ENCODE results near the gene VDR. TPM values are rescaled to one million over a fixed set of nuclear protein-coding genes. Genes with fewer than 3 reads are reported as not detected.

The VDR gene
- total and polyA plus RNA-seq, 2 experiments from 2014 or later, result not detected

DNA sequence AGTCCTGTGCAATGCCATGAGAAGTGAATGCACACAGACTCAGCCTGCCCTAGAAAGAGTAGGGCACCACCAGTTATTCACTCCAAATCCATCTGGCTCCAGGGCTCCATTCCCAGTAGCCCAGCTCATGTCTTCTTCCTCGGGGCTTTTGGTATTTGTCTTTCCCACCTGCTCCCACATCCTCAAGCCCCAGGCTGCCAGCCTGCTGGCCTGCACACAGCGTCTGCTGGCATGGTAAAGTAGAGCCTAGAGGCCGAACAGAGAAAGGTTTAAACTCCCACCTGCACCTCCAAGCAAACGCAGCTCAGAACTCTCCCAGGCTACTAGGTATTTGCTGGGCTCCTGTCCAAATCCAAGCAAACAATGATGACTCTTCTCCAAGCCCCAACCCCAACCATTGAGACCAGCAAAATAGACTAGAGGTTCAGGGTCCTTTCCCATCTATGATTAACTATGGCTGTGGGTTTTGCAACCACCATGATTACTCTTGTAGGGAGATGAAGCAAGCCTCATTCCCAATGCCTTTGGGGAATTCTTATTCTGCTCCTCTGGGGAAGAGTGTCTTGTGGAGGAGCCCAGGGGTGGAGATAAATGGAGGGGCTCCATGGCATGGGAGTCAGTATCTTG, 5.2 kb upstream of the VDR start:
- no peaks in the 10 kb centered on the region for H3K36me3 ChIP-seq
- no peak overlapping the region for H3K4me3 ChIP-seq
- H3K27me3 ChIP-seq, result peaks cover 41% of the 10 kb centered on the region
- no peak overlapping the region for H3K27ac ChIP-seq
- peak in 1 of 2 donors; percentile 39 for DNase-seq (ENCODE audit: low read depth in 1 of 2, low spot score in 1 of 2)
- H3K4me1 ChIP-seq (ENCODE audit: low read depth), result no peaks in the 10 kb centered on the region
- no peaks in the 10 kb centered on the region for H3K9me3 ChIP-seq (ENCODE audit: low read depth)
- TF ChIP-seq, protein P1, sequence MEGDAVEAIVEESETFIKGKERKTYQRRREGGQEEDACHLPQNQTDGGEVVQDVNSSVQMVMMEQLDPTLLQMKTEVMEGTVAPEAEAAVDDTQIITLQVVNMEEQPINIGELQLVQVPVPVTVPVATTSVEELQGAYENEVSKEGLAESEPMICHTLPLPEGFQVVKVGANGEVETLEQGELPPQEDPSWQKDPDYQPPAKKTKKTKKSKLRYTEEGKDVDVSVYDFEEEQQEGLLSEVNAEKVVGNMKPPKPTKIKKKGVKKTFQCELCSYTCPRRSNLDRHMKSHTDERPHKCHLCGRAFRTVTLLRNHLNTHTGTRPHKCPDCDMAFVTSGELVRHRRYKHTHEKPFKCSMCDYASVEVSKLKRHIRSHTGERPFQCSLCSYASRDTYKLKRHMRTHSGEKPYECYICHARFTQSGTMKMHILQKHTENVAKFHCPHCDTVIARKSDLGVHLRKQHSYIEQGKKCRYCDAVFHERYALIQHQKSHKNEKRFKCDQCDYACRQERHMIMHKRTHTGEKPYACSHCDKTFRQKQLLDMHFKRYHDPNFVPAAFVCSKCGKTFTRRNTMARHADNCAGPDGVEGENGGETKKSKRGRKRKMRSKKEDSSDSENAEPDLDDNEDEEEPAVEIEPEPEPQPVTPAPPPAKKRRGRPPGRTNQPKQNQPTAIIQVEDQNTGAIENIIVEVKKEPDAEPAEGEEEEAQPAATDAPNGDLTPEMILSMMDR (IDR thresholded peaks at IDR 0.05; ENCODE audit: low read depth, low read length), result no peak

DNA sequence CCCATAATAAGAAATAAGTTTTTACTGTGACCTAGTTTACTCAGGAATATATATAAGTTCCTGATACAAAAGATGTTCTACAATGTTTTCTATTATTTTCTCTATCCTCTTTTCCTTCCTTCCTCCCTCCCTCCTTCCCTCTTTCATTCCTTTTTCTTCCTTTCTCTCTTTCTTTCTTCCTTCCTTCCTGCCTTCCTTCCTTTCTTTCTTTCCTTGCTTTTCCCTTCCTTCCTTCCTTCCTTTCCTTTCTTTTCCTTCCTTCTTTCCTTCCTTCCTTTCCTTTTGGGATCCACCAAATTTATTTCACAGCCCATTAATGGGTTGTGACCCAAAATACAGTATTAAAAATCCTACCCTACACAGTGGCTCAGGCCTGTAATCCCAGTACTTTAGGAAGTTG, 3.9 kb upstream of the VDR start:
- no peak for DNase-seq (ENCODE audit: low read depth in 1 of 2, low spot score in 1 of 2)
- no peaks in the 10 kb centered on the region for H3K36me3 ChIP-seq
- H3K27ac ChIP-seq, result no peak overlapping the region
- peaks cover 53% of the 10 kb centered on the region for H3K27me3 ChIP-seq
- no peaks in the 10 kb centered on the region for H3K9me3 ChIP-seq (ENCODE audit: low read depth)
- TF ChIP-seq, protein P1 (IDR thresholded peaks at IDR 0.05; ENCODE audit: low read depth, low read length), result no peak
- H3K4me3 ChIP-seq, result no peak overlapping the region
- H3K4me1 ChIP-seq (ENCODE audit: low read depth), result no peaks in the 10 kb centered on the region

DNA sequence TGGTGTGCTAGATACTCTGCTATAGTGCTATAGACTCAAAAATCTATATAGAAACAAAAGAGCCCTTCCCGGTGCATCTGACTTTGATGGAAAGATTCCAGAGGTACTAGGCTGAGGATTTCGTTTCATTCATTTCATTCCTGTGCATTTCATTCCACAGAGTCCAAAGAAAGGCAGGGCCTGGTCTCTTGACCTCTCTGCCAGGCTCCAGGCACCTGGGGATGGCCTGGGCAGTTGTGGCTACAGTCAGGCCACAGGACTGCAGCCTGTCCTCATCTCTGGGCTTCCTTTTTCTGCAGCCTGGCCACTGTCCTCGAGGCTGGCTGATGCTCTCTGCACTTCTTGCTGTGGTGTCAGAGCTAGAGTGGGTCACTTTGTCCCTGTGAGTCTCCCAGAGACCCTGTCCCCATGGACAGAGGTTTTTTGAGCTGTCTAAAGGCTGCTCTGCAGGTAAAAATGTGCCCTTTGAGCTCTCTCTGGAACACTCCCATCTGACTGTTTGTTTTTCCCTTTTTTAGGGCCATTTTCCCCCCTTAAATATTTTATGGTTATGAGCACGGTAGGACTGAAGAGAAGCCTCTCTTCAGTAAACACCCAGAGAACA, 3.2 kb upstream of the VDR start:
- Histone ChIP-seq H3K27ac (no peak overlapping the region), H3K9me3 (ENCODE audit: low read depth) (no peaks in the 10 kb centered on the region), H3K36me3 (no peaks in the 10 kb centered on the region), H3K4me3 (no peak overlapping the region), H3K4me1 (ENCODE audit: low read depth) (no peaks in the 10 kb centered on the region), H3K27me3 (peaks cover 61% of the 10 kb centered on the region)
- TF ChIP-seq, protein P1 (IDR thresholded peaks at IDR 0.05; ENCODE audit: low read depth, low read length), result no peak
- DNase-seq (ENCODE audit: low read depth in 1 of 2, low spot score in 1 of 2), result no peak

DNA sequence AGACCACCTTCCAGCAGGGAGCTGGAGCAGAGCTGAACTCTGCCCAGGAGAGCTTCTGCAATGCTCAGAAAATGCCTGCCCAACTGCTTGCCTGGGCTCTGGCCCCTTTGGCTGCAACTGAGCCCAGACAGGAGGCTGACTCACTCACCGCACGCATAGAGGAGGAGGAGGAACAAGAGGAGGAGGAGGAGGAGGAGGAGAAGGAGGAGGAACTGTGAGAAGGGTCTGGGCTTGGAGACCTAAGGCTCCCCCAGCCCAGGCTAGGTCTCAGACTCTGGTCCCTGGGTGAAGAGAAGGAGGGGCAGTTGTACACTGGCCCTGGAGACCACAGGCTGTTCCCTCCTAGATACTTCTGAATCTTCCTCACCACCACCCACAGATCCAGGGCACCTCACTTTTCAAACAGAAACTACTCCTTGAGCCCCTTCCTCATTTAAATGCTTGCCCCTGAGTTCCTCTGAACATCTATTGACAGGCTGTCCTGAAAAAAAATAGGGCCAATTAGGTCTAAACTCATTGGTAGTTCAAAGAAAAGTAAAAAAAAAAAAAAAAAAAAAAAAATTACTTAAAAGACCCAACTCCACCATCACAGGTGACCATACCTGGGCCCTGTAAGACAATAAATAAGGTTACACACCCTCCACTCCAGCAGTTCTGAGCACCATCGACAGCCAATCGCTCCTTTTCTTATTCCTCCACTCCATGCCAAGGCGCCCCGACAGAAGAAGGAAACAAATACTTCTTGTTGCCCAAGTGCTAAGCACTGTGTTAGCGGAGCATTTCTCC, 674 bp downstream of the VDR start:
- TF ChIP-seq, protein P1 (IDR thresholded peaks at IDR 0.05; ENCODE audit: low read depth, low read length), result no peak
- no peaks in the 10 kb centered on the region for H3K36me3 ChIP-seq
- H3K27me3 ChIP-seq, result peaks cover 85% of the 10 kb centered on the region
- peak overlapping the region; percentile 41 for H3K4me3 ChIP-seq
- no peaks in the 10 kb centered on the region for H3K4me1 ChIP-seq (ENCODE audit: low read depth)
- no peaks in the 10 kb centered on the region for H3K9me3 ChIP-seq (ENCODE audit: low read depth)
- peak in 1 of 2 donors; percentile 83 for DNase-seq (ENCODE audit: low read depth in 1 of 2, low spot score in 1 of 2)
- H3K27ac ChIP-seq, result no peak overlapping the region

DNA sequence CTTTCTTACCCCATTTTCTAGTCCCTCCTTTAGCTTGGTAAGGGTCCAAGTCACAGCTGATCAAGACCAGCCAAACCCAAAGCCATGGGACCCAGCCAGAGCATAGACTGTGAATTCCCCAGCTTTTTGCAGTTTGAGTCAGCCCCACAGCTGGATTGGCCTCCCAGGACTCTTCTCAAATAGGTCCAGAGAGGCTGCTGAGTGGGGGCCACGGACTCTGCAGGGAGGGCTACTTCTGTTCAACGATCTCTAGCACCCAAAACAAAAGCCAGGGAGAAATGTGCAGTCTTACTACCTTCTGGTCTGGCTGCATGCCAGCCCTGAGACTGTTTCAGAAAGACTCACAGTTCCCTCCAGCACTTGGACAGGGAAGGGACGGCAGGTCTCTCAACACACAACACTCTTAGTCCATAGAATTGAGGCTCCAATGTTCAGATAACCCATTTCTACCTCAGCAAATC, 1.6 kb downstream of the VDR start:
- Histone ChIP-seq H3K4me3 (no peak overlapping the region), H3K27ac (no peak overlapping the region), H3K27me3 (peaks cover 86% of the 10 kb centered on the region), H3K4me1 (ENCODE audit: low read depth) (no peaks in the 10 kb centered on the region), H3K9me3 (ENCODE audit: low read depth) (no peaks in the 10 kb centered on the region), H3K36me3 (no peaks in the 10 kb centered on the region)
- TF ChIP-seq, protein P1 (IDR thresholded peaks at IDR 0.05; ENCODE audit: low read depth, low read length), result no peak
- DNase-seq (ENCODE audit: low read depth in 1 of 2, low spot score in 1 of 2), result peak; percentile 58 to 70
